Measurements from ENCODE around the gene TGM2.

TGM2 gene

GRCh38 chr20:38084425-38084951, 80.6 kb downstream of the TGM2 start:
- no peak for DNase-seq

GRCh38 chr20:38083338-38084048, 81.6 kb downstream of the TGM2 start:
- DNase-seq, result no peak

- no peak for DNase-seq
Measured at GRCh38 chr20:38082894-38083293, 82.2 kb downstream of the TGM2 start.

- no peak for DNase-seq
Measured at GRCh38 chr20:38081575-38081974, 83.5 kb downstream of the TGM2 start.

GRCh38 chr20:38079353-38079752, 85.7 kb downstream of the TGM2 start:
- no peak for DNase-seq

GRCh38 chr20:38078084-38078483, 87.0 kb downstream of the TGM2 start:
- DNase-seq, result no peak
